Activated T-helper 1 cell treated with Interleukin-2 at 50 U/mL for 16 hours (primary cell): ENCODE measurements around the gene RNASE1.
"Not testable (repeated sequence)": the region's sequence is repeated elsewhere in the genome, so short reads cannot be mapped to it uniquely, and the experiment has no call there.

Experiments
- DNase-seq: peaks from one replicate; pipeline ENCODE4 v3.0.0-alpha.2; 2020; ENCODE audit warnings: low read depth

RNASE1 gene

GRCh38 chr14:20772650-20773049 is 30.0 kb downstream of the RNASE1 start:
- no peak for DNase-seq

- DNase-seq: no peak
Observed at GRCh38 chr14:20769421-20769820, 33.2 kb downstream of the RNASE1 start.

DNA sequence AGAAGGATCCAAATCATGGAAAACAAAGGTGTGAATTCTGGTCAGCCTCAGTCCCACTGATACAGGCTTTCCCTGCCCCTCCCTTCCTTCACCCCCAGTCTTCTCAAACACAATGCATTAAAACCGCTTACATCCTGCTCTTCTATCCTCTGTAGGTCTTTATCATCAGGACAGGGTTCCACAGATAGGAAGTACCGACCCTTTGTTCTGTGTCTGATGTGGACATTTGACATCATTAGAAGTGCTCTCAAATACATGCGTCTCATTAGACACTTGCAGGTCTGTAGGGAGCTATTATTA is 34.1 kb downstream of the RNASE1 start:
- DNase-seq: no peak

GRCh38 chr14:20760950-20761349 is 41.7 kb downstream of the RNASE1 start:
- no peak for DNase-seq

- DNase-seq: not testable (repeated sequence)
Observed at GRCh38 chr14:20759465-20759864, 43.2 kb downstream of the RNASE1 start.

GRCh38 chr14:20757965-20758364 is 44.7 kb downstream of the RNASE1 start:
- DNase-seq: no peak

DNA sequence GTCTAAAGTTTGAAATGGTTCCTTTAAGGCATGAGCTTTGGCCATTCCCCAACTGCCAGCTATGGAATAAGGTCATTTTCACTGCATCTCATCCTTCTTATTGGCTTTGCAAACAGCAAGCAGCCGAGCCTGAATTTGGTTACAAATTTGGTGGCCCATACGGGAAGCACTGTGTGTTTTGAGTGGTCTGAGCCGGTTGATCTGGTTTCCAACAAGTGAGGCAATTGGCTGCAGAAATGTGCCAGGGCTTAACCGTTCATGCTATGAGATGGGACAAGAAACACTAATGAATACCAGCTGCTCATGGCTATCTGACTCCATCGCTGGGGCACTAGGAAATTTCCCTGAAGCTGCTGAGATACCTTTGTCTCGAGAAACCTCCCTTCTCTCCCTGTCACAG is 47.6 kb downstream of the RNASE1 start:
- no peak for DNase-seq

- no peak for DNase-seq
Observed at GRCh38 chr14:20754308-20754707, 48.3 kb downstream of the RNASE1 start.

DNA sequence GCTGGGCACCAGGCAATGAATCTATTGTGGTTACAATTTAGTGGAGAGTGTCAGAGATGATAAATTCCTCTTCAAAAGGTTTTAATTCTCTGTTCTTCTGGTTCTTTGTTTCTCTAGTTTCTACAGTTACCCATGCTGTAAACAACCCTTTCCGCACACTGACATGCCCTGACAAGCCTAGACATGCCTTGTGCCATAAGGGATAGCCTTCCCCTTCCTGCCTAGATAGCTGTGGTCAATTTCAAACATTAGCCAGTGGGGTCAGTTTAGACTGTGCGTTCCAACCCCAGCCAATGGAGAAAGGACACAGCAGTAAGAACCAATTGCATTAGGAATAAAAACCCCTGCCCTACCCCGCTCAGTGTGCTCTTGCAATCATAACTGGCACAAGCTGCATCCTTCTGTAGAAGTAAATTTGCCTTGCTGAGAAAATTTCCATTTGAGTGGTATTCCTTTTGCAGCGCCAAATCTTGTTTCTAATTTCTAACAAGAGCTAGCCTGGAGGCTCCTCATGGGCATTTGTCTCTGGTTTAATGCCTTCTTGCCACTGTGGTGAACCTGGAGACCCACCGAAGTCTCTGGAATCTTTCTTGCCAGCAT is 50.6 kb downstream of the RNASE1 start:
- DNase-seq: no peak
